CD4-positive, alpha-beta T cell treated with Interleukin-15 for 4 hours (primary cell): ENCODE results near the gene OVCA2.
"Not testable (repeated sequence)": the region's sequence is repeated elsewhere in the genome, so short reads cannot be mapped to it uniquely, and the experiment has no call there.

ENCODE experiments used
- DNase-seq: peaks from one replicate; pipeline ENCODE4 v3.0.0-alpha.2; 2020; ENCODE audit warnings: low spot score

Gene OVCA2

GRCh38 chr17:2041561-2042389 is at the start of gene OVCA2:
Gene OVCA2, plus strand, starts transcription at chr17:2042022. Its CDS starts 26 bp downstream, at chr17:2042048.
- DNase-seq: peak; percentile 97

- DNase-seq: no peak
These were observed 49.3 kb upstream of the OVCA2 start for GRCh38 chr17:1992541-1992940.

- no peak for DNase-seq
These were observed 47.1 kb upstream of the OVCA2 start for GRCh38 chr17:1994707-1995106.

- no peak for DNase-seq
These were observed 46.4 kb upstream of the OVCA2 start for GRCh38 chr17:1995321-1995892.

- DNase-seq: no peak
These were observed 45.7 kb upstream of the OVCA2 start for GRCh38 chr17:1995907-1996799.

GRCh38 chr17:1996800-1997288 is 45.0 kb upstream of the OVCA2 start:
- no peak for DNase-seq

GRCh38 chr17:1997289-1997926 is 44.4 kb upstream of the OVCA2 start:
- no peak for DNase-seq

- DNase-seq: no peak
These were observed 43.7 kb upstream of the OVCA2 start for GRCh38 chr17:1997927-1998742.

GRCh38 chr17:1999557-2000251 is 42.1 kb upstream of the OVCA2 start:
- DNase-seq: no peak

- no peak for DNase-seq
These were observed 39.0 kb upstream of the OVCA2 start for GRCh38 chr17:2002767-2003329.

GRCh38 chr17:2003525-2003924 is 38.3 kb upstream of the OVCA2 start:
- DNase-seq: no peak

GRCh38 chr17:2004435-2004952 is 37.3 kb upstream of the OVCA2 start:
- no peak for DNase-seq

GRCh38 chr17:2008332-2009126 is 33.3 kb upstream of the OVCA2 start:
- DNase-seq: no peak

- DNase-seq: no peak
These were observed 32.1 kb upstream of the OVCA2 start for GRCh38 chr17:2009737-2010136.

- no peak for DNase-seq
These were observed 30.1 kb upstream of the OVCA2 start for GRCh38 chr17:2011411-2012371.

- DNase-seq: no peak
These were observed 29.3 kb upstream of the OVCA2 start for GRCh38 chr17:2012499-2012898.

- not testable (repeated sequence) for DNase-seq
These were observed 28.4 kb upstream of the OVCA2 start for GRCh38 chr17:2013220-2013993.
